ENCODE results near the gene TMEM135. TPM values are rescaled to one million over a fixed set of nuclear protein-coding genes. Genes with fewer than 3 reads are reported as not detected.

The TMEM135 gene
- 7.7 to 17.5 TPM (median 13.8 TPM) in 5 replicates for total RNA-seq (2022; extraction: Qiagen RNA extraction)

DNA sequence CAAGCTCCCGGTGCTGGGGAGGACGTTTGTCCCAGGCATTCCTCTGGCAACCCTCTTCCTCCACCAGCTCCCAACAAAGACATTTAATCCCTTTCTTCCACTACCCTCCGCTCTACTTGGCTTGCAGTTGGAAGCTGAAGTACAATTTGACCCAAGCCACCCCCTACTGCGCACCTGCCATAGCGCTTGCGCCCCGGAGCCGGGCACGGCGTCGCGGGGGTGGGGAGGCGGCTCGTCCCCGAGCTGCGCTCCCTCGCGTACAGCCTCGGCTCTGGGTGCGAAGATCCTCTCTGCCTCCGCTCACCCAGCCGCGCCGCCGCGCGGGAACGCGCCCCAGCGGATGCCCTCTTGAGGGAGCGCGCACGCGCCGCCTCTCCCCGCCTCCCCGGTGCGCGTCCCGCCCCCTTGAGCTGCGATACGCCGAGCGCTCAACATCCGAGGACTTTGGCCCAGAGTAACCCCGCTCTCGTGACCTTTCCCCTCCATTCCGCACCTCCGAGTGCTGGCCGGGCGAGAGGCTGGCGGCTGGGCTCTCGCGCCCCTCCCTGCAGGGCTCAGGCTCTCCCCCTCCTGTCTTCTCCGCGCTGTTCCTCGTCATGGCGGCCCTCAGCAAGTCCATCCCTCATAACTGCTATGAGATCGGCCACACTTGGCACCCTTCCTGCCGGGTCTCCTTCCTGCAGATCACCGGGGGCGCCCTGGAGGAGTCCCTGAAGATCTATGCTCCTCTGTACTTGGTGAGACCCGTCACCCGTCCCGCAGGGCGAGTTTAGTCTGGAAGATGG lies at the start of gene TMEM135:
TMEM135 (plus strand) TSS at position 485 of the 785 bp plus-strand sequence; CDS start at position 597, 112 bp downstream.

Other genes with a start within 250 kb of the TMEM135 start
- gene PRSS23, start 237.4 kb upstream of the TMEM135 start, total RNA-seq (2022; extraction: Qiagen RNA extraction): 429 to 546 TPM (median 498 TPM) in 5 replicates
- 1.0 to 1.3 TPM (median 1.2 TPM) in 5 replicates for gene FZD4, start 82.5 kb upstream of the TMEM135 start, total RNA-seq (2022; extraction: Qiagen RNA extraction)